Lung microvascular endothelial cell (primary cell): Measurements from ENCODE around the gene SLC5A4. TPM values are rescaled to one million over a fixed set of nuclear protein-coding genes. Genes with fewer than 3 reads are reported as not detected.
A peak's percentile ranks its signal among the peaks of the same experiment; 100 is the strongest.
"Not testable (repeated sequence)": the region's sequence is repeated elsewhere in the genome, so short reads cannot be mapped to it uniquely, and the experiment has no call there.

Experiments
- DNase-seq, 2 donors: peaks; one replicate each; pipeline versions ENCODE4 v3.0.0 to v3.0.0-alpha.2; 2010; ENCODE audit warnings: low read depth in 2 of 2
- total RNA-seq: library from RNA; depleted of rRNA; stranded (reverse); fragments of >200 nt; gene quantifications from 2 replicates; pipeline ENCODE4 v1.2.1, GENCODE V29; 2014

Gene SLC5A4
- 0.79 and 1.3 TPM in 2 replicates for total RNA-seq

GRCh38 chr22:32255217-32255616 is at the start of gene SLC5A4:
Gene SLC5A4, minus strand, starts transcription at chr22:32255347. Its CDS starts 18 bp downstream, at chr22:32255329.
- DNase-seq: no peak

GRCh38 chr22:32293921-32294320 is 38.8 kb upstream of the SLC5A4 start:
- DNase-seq: not testable (repeated sequence)

GRCh38 chr22:32286290-32286840 is 31.2 kb upstream of the SLC5A4 start:
- DNase-seq: no peak

- DNase-seq: peak in 1 of 2 donors; percentile 21
These were observed 25.9 kb upstream of the SLC5A4 start for GRCh38 chr22:32281072-32281471.

- DNase-seq: not testable (repeated sequence)
These were observed 20.2 kb upstream of the SLC5A4 start for GRCh38 chr22:32275353-32275752.

GRCh38 chr22:32271389-32271788 is 16.2 kb upstream of the SLC5A4 start:
- no peak for DNase-seq

GRCh38 chr22:32270641-32271369 is 15.7 kb upstream of the SLC5A4 start:
- no peak for DNase-seq

GRCh38 chr22:32269316-32269715 is 14.2 kb upstream of the SLC5A4 start:
- no peak for DNase-seq

- no peak for DNase-seq
These were observed 11.9 kb upstream of the SLC5A4 start for GRCh38 chr22:32267011-32267410.

- DNase-seq: peak; percentile 78 to 88
These were observed 11.0 kb upstream of the SLC5A4 start for GRCh38 chr22:32265882-32266767.

GRCh38 chr22:32263678-32264077 is 8.5 kb upstream of the SLC5A4 start:
- DNase-seq: not testable (repeated sequence)

- no peak for DNase-seq
These were observed 6.2 kb upstream of the SLC5A4 start for GRCh38 chr22:32261306-32261705.

GRCh38 chr22:32258791-32259190 is 3.6 kb upstream of the SLC5A4 start:
- no peak for DNase-seq

- DNase-seq: peak in 1 of 2 donors; percentile 16
These were observed 579 bp upstream of the SLC5A4 start for GRCh38 chr22:32255726-32256125.

GRCh38 chr22:32249231-32249630 is 5.9 kb downstream of the SLC5A4 start:
- no peak for DNase-seq

GRCh38 chr22:32248276-32248675 is 6.9 kb downstream of the SLC5A4 start:
- DNase-seq: peak; percentile 54 to 87

- DNase-seq: no peak
These were observed 9.0 kb downstream of the SLC5A4 start for GRCh38 chr22:32246166-32246565.

GRCh38 chr22:32245042-32245441 is 10.1 kb downstream of the SLC5A4 start:
- no peak for DNase-seq

- DNase-seq: no peak
These were observed 10.6 kb downstream of the SLC5A4 start for GRCh38 chr22:32244547-32244946.

- no peak for DNase-seq
These were observed 14.7 kb downstream of the SLC5A4 start for GRCh38 chr22:32240461-32240860.

GRCh38 chr22:32237906-32238305 is 17.2 kb downstream of the SLC5A4 start:
- DNase-seq: no peak

- peak in 1 of 2 donors; percentile 82 for DNase-seq
These were observed 18.2 kb downstream of the SLC5A4 start for GRCh38 chr22:32236970-32237369.
